OCI-M1 (cell line): ENCODE data around the gene FAM83G.

ENCODE experiments used
- DNase-seq: peaks from one replicate; lab custom pipeline; 2025; lab: John Stamatoyannopoulos, UW

Gene FAM83G

GRCh38 chr17:19009970-19010369 is 5.4 kb upstream of the FAM83G start:
- no peak for DNase-seq

DNA sequence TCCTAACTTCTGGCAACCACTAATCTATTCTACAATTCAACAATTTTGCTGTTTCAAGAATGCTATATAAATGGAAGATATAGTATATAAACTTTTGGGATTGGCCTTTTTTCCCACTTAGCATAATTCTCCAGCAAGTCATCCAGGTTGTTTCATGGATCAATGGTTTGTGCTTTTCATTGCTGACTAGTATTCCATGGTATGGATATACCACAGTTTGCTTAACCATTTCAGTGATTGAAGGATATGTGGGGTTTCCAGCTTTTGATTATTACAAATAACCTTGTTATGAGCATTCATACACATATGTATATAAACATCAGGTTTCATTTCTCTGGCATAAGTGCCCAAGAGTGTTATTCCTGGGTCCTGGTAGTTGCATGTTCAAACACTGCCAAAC is 2.1 kb upstream of the FAM83G start:
- DNase-seq, result no peak

DNA sequence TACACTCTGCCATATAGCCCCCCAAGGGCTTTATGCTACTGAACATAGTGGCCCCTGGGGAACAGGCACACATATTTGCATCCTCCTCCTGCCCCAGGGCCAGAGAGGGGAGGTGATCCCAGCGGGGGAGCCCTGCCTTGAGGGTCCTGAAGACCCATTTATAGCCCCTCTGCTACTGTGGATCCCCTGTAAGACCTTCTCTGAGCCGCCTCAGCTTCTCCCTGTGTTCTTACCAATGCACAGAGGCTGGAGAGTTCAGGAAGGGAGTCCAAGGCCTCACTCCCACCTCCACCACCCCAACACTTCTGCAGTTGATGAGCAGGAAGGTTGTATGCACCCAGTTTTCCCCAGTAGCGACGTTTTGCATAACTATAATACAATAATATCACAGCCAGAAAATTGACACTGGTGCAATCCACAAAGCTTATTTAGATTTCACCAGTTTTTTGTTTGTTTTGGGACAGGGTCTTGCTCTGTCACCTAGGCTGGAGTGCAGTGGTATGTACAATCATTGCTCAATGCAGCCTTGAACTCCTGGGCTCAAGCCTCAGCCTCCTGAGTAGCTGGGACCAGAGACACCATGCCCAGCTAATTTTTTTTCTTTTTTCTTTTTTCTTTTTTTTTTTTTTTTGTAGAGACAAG is 1.3 kb upstream of the FAM83G start:
- DNase-seq, result no peak

DNA sequence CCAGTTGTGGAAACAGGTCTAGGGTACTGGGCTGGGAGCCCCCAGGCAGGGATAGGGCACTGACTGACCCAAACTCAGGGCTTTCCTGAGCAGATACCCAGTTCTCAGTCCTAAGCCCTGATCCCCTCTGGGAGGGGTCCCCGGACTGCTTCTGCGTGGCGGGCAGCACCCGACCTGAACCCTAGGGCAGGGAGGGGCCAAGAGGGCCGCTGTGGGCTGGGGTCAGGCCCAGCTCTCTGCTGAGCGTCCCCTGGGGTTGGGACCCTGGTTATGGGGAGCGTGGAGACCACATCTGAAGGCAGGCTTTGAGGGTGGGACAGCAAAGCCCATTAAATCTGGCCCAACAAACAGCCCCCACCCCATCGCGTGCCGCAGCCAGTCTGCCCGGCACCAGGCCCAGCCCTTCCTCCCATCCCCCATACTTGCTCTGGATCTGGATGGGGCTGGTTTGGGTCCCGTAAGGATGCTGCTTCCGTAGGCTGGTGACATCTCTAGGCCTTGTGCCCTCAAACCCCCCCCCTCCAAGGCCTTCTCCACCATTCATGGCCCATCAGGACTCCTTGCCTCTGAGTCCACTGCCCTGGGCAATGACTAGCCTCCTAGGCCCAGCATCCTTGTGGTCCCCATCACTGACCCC is 691 bp upstream of the FAM83G start:
- no peak for DNase-seq

DNA sequence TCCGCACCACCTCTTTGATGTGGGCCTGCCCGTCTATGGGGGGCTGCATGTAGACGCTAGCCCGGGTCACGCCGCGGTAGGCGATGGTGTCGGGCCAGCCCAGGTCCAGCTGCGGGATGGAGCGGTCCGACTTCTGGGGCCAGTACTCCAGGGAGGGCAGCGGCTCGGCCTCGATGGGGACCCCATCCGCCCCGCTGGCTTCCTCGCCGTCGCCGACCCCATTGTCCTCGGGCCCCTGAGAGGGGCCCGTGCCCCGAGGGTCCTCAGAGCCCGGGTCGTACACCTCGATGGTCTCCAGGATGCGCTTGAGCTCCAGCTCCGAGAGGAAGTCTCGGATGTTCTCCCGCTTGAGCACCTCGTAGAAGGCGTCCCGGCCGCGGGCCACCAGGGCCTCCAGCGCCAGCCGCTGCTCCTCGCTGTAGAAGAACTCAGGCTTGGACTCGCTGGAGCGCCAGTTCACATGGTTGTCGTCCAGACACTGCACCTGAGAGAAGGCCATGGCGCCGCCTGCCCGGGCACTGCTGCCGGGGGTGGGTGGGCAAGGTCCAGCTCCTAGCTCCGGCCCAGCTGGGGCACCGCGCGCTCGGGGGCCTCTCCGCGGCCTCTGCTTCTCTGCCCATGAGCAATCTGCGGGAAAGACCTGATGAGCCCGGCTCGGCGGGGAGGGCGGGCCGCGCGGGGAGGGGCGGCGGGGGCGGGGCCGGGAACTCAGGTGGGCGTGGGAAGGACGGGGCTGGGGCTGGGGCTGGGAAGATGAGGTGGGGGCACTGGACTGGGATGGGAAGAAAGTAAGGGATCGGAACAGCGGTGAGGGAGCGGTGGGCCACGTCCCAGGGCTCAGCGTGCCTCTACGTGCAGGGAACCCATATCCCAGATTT is 782 bp downstream of the FAM83G start:
- DNase-seq, result no peak

DNA sequence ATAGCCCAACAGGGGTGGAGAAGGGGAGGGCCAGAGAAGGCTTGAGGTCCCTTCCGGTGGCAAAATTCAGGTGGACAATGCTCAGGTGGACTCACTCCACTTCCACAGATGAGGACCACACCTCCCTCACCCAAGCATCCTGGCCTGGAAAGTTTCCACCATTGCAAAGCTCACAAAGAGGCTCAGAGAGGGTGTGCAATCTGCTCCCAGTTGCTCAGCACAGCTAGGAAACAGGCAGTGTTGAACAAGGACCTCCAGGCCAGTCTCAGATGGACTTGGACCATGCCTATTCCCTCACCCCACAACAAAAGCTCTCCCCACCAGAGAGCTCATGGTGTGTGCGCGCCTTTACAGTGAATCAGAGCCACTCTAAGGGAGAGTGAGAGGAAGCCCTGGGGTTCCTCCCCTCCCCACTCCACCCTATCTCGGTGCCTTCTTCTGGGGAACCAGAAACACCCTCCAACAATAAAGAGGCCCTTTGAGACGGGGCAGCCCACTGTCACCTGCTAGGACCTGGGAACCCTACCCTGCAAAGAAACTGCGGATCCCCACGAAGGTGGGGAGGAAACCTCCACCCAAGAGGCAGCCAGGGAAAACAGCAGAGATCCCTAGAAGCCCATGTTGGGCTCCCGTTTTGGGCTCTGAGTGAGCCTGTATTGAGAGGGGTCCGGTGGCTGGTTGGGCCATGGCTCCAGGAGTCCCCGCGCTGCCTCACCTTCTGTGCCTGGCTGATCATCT is 1.6 kb downstream of the FAM83G start:
- DNase-seq, result no peak

GRCh38 chr17:19001907-19002590 is 2.5 kb downstream of the FAM83G start:
- DNase-seq, result no peak

- no peak for DNase-seq
These were observed 3.8 kb downstream of the FAM83G start for GRCh38 chr17:19000531-19001325.

DNA sequence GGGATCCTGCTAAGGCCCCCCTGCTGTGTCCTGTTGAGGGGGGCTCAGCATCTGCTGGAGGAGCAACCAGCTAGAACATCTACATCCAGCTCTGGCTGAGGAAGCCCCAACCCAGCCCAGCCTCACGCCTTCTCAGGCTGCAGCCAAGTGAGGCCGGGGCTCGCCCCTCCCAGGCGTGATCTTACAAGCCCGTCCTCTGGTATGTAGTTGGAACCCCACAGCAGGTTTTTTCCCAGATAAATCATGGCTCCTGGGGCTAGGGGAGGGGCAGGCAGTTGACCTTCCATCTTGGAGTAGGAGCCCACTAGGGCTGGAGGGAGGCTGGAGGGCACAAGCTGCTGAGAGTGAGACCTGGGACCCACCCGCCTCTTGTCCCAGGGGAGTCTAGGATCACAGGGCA is 4.7 kb downstream of the FAM83G start:
- no peak for DNase-seq

DNA sequence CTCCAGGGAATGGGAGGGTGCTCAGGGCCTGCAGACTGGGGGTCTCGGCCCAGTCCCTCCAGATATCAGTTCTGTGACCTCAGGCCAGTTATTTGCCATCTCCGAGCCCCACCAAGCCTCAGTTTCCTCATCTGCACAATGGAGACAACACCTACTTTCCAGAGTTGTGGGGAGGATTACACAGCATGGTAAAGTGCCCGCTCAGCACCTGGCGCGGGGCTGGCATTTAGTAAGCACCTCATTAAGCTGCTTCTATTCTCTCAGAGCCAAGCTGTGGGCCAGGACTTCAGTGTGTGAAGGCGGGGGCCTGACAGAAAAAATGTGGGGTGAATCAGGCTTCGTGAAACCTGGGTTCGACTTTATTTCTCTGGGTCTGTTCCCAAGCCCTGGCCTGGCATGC is 5.2 kb downstream of the FAM83G start:
- DNase-seq, result no peak

GRCh38 chr17:18997650-18998196 is 6.8 kb downstream of the FAM83G start:
- no peak for DNase-seq

- no peak for DNase-seq
These were observed 8.1 kb downstream of the FAM83G start for GRCh38 chr17:18996458-18996857.

GRCh38 chr17:18995220-18995619 is 9.3 kb downstream of the FAM83G start:
- no peak for DNase-seq

GRCh38 chr17:18994631-18995030 is 9.9 kb downstream of the FAM83G start:
- DNase-seq, result no peak

- DNase-seq, result no peak
These were observed 10.5 kb downstream of the FAM83G start for GRCh38 chr17:18993905-18994526.

- DNase-seq, result no peak
These were observed 12.0 kb downstream of the FAM83G start for GRCh38 chr17:18992454-18993130.

GRCh38 chr17:18991531-18992315 is 12.8 kb downstream of the FAM83G start:
- no peak for DNase-seq

DNA sequence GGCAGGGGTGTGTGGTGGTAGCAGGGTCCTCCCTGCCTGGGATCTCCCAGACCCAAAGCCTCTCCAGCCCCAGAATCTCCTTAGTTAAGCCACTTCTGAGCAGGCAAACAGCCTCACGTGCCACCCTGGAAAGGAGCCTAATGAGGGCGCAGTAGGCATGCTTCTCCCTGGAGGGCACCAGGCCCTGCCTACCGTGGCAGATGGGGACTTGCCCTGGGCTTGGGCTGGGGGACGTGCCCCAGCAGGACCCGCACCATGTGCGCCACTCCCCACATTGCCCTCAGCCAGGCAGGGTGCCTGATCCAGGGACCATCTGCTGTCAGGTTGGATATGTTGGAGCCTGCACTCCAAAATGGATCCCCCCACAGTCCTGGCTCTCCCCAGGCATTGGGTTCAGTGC is 14.2 kb downstream of the FAM83G start:
- no peak for DNase-seq
